Gastrocnemius medialis (tissue), 4 donors: ENCODE results near the gene SPI1. TPM values are rescaled to one million over a fixed set of nuclear protein-coding genes. Genes with fewer than 3 reads are reported as not detected.

Source experiments
- ATAC-seq, 2 donors: fragments of 150-250 bp; one replicate each; pipeline ENCODE4 v1.9.1; 2016
- DNase-seq, 2 donors: peaks; one replicate each; pipeline ENCODE4 v3.0.0-alpha.2; 2019
- H3K27ac ChIP-seq, 4 donors: fragments of 200-600 bp; sonication (generic); 1 replicate in 1 of 4; 2 replicates in 3 of 4; pipeline ENCODE4 v1.5.1; 2016 to 2018; ENCODE audit warnings: mild to moderate bottlenecking in 2 of 4, moderate library complexity in 1 of 4
- H3K27me3 ChIP-seq, 3 donors: fragments of 200-600 bp; sonication (generic) in 2 of 3; 1 replicate in 1 of 3; 2 replicates in 2 of 3; pipeline versions ENCODE4 v1.5.1 to v1.6.0; 2016 to 2019; ENCODE audit warnings: mild to moderate bottlenecking in 1 of 3, moderate library complexity in 1 of 3
- H3K36me3 ChIP-seq, 2 donors: fragments of 200-600 bp; sonication (generic) in 1 of 2; one replicate each; pipeline ENCODE4 v1.5.1; 2017 to 2018
- H3K4me1 ChIP-seq, 2 donors: fragments of 200-600 bp; sonication (generic) in 1 of 2; one replicate each; pipeline ENCODE4 v1.5.1; 2016 to 2017; ENCODE audit warnings: mild to moderate bottlenecking in 2 of 2
- H3K4me3 ChIP-seq, 4 donors: fragments of 200-600 bp; sonication (generic) in 3 of 4; 1 replicate in 1 of 4; 2 replicates in 3 of 4; pipeline ENCODE4 v1.5.1; 2016 to 2019; ENCODE audit warnings: mild to moderate bottlenecking in 2 of 4
- H3K9me3 ChIP-seq, 3 donors: fragments of 200-600 bp; sonication (generic) in 2 of 3; 1 replicate in 1 of 3; 2 replicates in 2 of 3; pipeline ENCODE4 v1.5.1; 2016 to 2019
- POLR2A ChIP-seq, 2 donors: fragments of 450-650 bp; IDR thresholded peaks; one replicate each; pipeline ENCODE4 v1.6.1; 2017; ENCODE audit warnings: antibody characterized with exemption in 2 of 2, mild to moderate bottlenecking in 2 of 2, moderate library complexity in 2 of 2
- in situ Hi-C, 4 donors: fragments of 200-750 bp; cut with MboI; loops; one replicate each; pipeline versions ENCODE4 v1.15.0 to v1.8.0; 2017; ENCODE audit warnings: low sequenced_read_pairs in 4 of 4
- intact Hi-C: fragments of 100-400 bp; cut with DNase I; formaldehyde crosslinking; loops from one replicate; pipeline ENCODE4 v1.15.1; 2023; ENCODE audit warnings: low total_unique reads
- total RNA-seq, 4 donors: library from RNA; depleted of rRNA; stranded (reverse); fragments of >200 nt; gene quantifications; one replicate each; pipeline versions ENCODE4 v1.1.0 to v1.2.3, GENCODE V29; 2016
- TF ChIP-seq, protein P1 (sequence below), 5 experiments: fragments of 450-650 bp in 3 of 5; fragments of 200-600 bp in 2 of 5; sonication (generic) in 2 of 5; IDR thresholded peaks in 4 of 5; conservative IDR thresholded peaks in 1 of 5; 1 replicate in 4 of 5; 2 replicates in 1 of 5; pipeline ENCODE4 v1.5.1; 2016 to 2019; ENCODE audit warnings: antibody characterized with exemption in 5 of 5, mild to moderate bottlenecking in 3 of 5, moderate library complexity in 3 of 5

SPI1 gene
- total RNA-seq, 4 donors from 2014 or later, result 0.44 to 7.0 (median 4.2) TPM

DNA sequence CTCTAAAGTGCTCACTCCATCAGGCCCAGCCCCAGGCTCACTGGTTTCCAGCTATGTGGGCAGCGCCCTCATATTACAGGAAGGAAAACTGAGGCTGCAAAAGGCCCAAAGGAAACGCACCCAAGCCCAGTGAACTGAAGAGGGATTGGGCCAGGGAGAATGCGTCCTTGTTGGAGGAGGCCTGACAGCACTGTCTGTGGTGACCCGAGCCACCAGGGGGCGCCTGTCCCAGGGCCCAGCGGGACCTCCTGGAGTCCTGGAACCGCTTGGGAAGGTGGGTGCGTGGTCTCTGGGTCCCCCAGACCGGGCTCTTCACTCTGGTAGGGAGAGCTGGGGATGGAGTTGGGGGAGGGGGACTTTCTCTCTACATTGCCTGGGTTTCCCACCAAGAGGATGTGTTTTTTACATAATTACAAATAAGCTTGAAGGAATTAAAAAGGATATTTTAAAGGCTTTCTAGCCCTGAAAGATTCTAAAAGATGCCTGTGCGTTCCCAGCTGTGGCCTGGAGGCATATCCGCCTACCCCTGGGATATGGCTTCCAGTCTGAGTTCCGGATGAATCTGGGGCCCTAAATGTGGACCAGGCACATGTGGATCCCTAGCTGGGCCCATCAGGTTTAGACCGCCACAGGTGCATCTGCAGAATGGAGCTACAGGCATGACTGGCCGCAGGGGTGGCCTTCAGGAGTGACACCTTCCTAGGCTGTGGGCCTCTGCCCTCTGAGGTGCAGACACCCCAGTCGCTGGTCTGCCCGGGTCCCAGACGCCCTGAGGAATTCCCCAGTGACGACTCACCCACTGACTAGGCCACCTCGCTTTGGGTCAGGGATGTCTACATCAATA lies 4.2 kb downstream of the SPI1 start:
- TF ChIP-seq POLR2A (IDR thresholded peaks at IDR 0.05), result no peak
- TF ChIP-seq, protein P1, sequence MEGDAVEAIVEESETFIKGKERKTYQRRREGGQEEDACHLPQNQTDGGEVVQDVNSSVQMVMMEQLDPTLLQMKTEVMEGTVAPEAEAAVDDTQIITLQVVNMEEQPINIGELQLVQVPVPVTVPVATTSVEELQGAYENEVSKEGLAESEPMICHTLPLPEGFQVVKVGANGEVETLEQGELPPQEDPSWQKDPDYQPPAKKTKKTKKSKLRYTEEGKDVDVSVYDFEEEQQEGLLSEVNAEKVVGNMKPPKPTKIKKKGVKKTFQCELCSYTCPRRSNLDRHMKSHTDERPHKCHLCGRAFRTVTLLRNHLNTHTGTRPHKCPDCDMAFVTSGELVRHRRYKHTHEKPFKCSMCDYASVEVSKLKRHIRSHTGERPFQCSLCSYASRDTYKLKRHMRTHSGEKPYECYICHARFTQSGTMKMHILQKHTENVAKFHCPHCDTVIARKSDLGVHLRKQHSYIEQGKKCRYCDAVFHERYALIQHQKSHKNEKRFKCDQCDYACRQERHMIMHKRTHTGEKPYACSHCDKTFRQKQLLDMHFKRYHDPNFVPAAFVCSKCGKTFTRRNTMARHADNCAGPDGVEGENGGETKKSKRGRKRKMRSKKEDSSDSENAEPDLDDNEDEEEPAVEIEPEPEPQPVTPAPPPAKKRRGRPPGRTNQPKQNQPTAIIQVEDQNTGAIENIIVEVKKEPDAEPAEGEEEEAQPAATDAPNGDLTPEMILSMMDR (IDR thresholded peaks at IDR 0.05 in 4 of 5, conservative IDR thresholded peaks at IDR 0.05 in 1 of 5), result peak; percentile 90 to 97 (median 93)
- Histone ChIP-seq H3K36me3 (no peaks in the 10 kb centered on the region), H3K9me3 (no peaks in the 10 kb centered on the region), H3K27me3 (no peaks in the 10 kb centered on the region), H3K27ac (peak overlapping the region in 2 of 4 donors; percentile 10 to 37), H3K4me1 (peaks cover 0 to 6% of the 10 kb centered on the region in 2 donors), H3K4me3 (no peak overlapping the region)
- in situ Hi-C loops, result loop anchor here (5.0 to 25.0 kb wide), 5 partner anchors 33 to 487 kb away; partner anchors contain the start of genes ACP2 (in 2 of the 4) and SLC39A13 (in 1 of the 4)
- ATAC-seq, result peak; percentile 78 to 87
- intact Hi-C loops, result loop anchor here (1.0 to 10.0 kb wide), 3 partner anchors 34 to 471 kb away; partner anchors contain the start of genes NUP160 and SLC39A13
- DNase-seq, result peak; percentile 46 to 71

DNA sequence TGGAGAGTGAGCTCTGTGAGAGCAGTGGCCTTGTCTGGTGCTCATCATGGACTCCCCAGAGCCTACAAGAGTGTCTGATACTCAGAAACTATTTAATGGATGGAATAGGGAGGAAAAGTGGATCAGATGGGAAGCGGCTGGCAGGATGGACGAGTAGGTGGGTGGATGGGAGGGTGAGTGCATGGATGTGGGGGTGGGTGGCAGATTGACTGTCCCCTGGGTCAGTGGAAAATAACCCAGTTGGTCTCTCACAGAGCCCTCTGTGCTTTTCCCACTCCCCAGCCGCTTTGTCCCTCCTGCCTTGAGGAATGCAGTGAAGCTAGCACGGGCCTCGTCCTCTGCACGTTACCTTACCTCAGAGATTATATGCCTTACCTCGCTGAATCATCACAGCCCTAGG lies 5.9 kb downstream of the SPI1 start:
- DNase-seq, result no peak
- H3K27me3 ChIP-seq, result no peaks in the 10 kb centered on the region
- in situ Hi-C loops (loop anchor here (5.0 to 25.0 kb wide), 5 partner anchors 35 to 485 kb away; partner anchors contain the start of genes ACP2 (in 2 of the 4) and SLC39A13 (in 1 of the 4)), intact Hi-C loops (loop anchor here (10.0 kb wide), 1 partner anchor 472 kb away; the partner anchor contains the start of gene NUP160)
- H3K27ac ChIP-seq, result no peak overlapping the region
- no peaks in the 10 kb centered on the region for H3K9me3 ChIP-seq
- TF ChIP-seq POLR2A (IDR thresholded peaks at IDR 0.05), result no peak
- TF ChIP-seq, protein P1 (IDR thresholded peaks at IDR 0.05 in 4 of 5, conservative IDR thresholded peaks at IDR 0.05 in 1 of 5), result no peak
- ATAC-seq, result no peak
- H3K4me3 ChIP-seq, result no peak overlapping the region
- H3K4me1 ChIP-seq, result peaks cover 0 to 6% of the 10 kb centered on the region in 2 donors
- H3K36me3 ChIP-seq, result no peaks in the 10 kb centered on the region

DNA sequence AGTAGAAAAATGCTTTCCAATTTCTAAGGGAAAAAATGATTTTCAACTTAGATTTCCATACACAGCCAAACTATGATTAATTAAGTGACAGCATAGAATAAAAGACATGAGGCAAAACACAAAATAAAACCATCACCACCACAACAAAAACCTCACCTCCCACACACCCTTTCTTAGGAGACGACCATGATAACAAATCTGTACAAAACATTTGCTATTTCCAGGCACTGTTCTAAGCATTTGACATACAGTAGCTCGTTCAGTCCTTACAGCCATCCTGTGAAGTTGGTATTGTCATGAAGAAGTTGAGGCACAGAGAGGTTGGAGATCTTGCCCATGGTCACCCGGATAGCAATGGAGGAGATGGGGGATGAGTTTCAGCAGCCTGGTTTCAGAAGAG lies 8.7 kb downstream of the SPI1 start:
- in situ Hi-C loops (loop anchor here (5.0 to 25.0 kb wide), 6 partner anchors 33 to 482 kb away; partner anchors contain the start of genes ACP2 (in 2 of the 4) and SLC39A13 (in 1 of the 4)), intact Hi-C loops (loop anchor here (10.0 kb wide), 1 partner anchor 475 kb away; the partner anchor contains the start of gene NUP160)
- DNase-seq, result no peak
- H3K4me3 ChIP-seq, result no peak overlapping the region
- H3K27ac ChIP-seq, result no peak overlapping the region
- ATAC-seq, result no peak
- no peaks in the 10 kb centered on the region for H3K27me3 ChIP-seq
- no peak for TF ChIP-seq POLR2A (IDR thresholded peaks at IDR 0.05)
- TF ChIP-seq, protein P1 (IDR thresholded peaks at IDR 0.05 in 4 of 5, conservative IDR thresholded peaks at IDR 0.05 in 1 of 5), result no peak
- H3K4me1 ChIP-seq, result peaks cover 0 to 6% of the 10 kb centered on the region in 2 donors
- no peaks in the 10 kb centered on the region for H3K9me3 ChIP-seq
- no peaks in the 10 kb centered on the region for H3K36me3 ChIP-seq

DNA sequence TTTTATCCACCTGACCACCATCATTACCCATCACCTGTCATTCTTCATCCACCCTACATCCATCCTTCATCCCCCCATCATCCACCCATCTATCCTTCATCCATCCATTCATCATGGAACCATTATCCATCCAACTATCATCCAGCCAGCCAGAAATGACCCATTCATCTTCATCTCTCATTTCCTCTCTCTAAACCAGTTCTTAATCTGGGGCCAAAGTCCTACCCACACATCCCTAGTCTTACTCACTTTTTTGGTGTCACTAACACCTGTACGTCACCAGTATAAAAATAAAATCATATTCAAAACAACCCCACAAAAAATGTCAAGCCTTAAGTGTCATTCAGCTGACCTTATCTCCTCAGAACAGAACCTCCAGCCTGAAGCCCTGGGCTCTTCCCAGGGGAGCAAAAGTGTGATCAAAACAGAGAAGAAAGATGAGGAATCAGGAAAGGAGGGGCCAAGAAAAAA lies 12.3 kb downstream of the SPI1 start:
- H3K36me3 ChIP-seq, result no peaks in the 10 kb centered on the region
- no peak overlapping the region for H3K4me3 ChIP-seq
- H3K27me3 ChIP-seq, result no peaks in the 10 kb centered on the region
- in situ Hi-C loops, result loop anchor here in 2 of 4 donors (5.0 to 25.0 kb wide), 3 partner anchors 36 to 479 kb away; partner anchors contain the start of gene ACP2 (in 2 of the 2)
- TF ChIP-seq, protein P1 (IDR thresholded peaks at IDR 0.05 in 4 of 5, conservative IDR thresholded peaks at IDR 0.05 in 1 of 5), result no peak
- TF ChIP-seq POLR2A (IDR thresholded peaks at IDR 0.05), result no peak
- no peak for DNase-seq
- H3K9me3 ChIP-seq, result no peaks in the 10 kb centered on the region
- no peaks in the 10 kb centered on the region for H3K4me1 ChIP-seq
- intact Hi-C loops, result no loop called here
- no peak overlapping the region for H3K27ac ChIP-seq
- no peak for ATAC-seq
